ENCODE data around the gene ZNF654. TPM values are rescaled to one million over a fixed set of nuclear protein-coding genes. Genes with fewer than 3 reads are reported as not detected.
A peak's percentile ranks its signal among the peaks of the same experiment; 100 is the strongest.

Gene ZNF654
- total RNA-seq, 1 donor from 2014 or later = 2.3 TPM

GRCh38 chr3:88101142-88101541 is 42.1 kb downstream of the ZNF654 start:
- Histone ChIP-seq H3K4me1 (no peaks in the 10 kb centered on the region), H3K4me3 (no peak overlapping the region)
- intact Hi-C loops (cut with DNase I) = no loop called here

GRCh38 chr3:88105325-88105724 is 46.3 kb downstream of the ZNF654 start:
- H3K36me3 ChIP-seq = peaks cover 0 to 6% of the 10 kb centered on the region in 2 donors
- H3K27ac ChIP-seq = no peak overlapping the region
- DNase-seq (ENCODE audit: low spot score in 2 of 2) = no peak
- peaks cover 0 to 12% of the 10 kb centered on the region in 2 donors for H3K9me3 ChIP-seq
- no peak for TF ChIP-seq CTCF (IDR thresholded peaks at IDR 0.05)
- intact Hi-C loops (cut with DNase I) = loop anchor here (2.0 kb wide), 1 partner anchor 47 kb away; the partner anchor contains the start of genes CGGBP1 and ZNF654
- H3K4me3 ChIP-seq = no peak overlapping the region
- no peaks in the 10 kb centered on the region for H3K27me3 ChIP-seq
- no peaks in the 10 kb centered on the region for H3K4me1 ChIP-seq

More at GRCh38 chr3:88101142-88101541, 42.1 kb downstream of the ZNF654 start:
- no peaks in the 10 kb centered on the region for H3K27me3 ChIP-seq
- H3K27ac ChIP-seq = no peak overlapping the region
- no peak for DNase-seq (ENCODE audit: low spot score in 2 of 2)
- peaks cover 0 to 12% of the 10 kb centered on the region in 2 donors for H3K9me3 ChIP-seq
- no peak for TF ChIP-seq CTCF (IDR thresholded peaks at IDR 0.05)
- peaks cover 0 to 11% of the 10 kb centered on the region in 2 donors for H3K36me3 ChIP-seq

- H3K36me3 ChIP-seq = peaks cover 0 to 7% of the 10 kb centered on the region in 2 donors
- H3K27me3 ChIP-seq = no peaks in the 10 kb centered on the region
- no peaks in the 10 kb centered on the region for H3K9me3 ChIP-seq
- intact Hi-C loops (cut with DNase I) = loop anchor here (10.0 kb wide), 1 partner anchor 107 kb away; no protein-coding TSS in a partner anchor
- peaks cover 0 to 4% of the 10 kb centered on the region in 2 donors for H3K4me1 ChIP-seq
- H3K4me3 ChIP-seq = no peak overlapping the region
- no peak for TF ChIP-seq CTCF (IDR thresholded peaks at IDR 0.05)
- DNase-seq (ENCODE audit: low spot score in 2 of 2) = no peak
- H3K27ac ChIP-seq = no peak overlapping the region
These were observed 53.2 kb downstream of the ZNF654 start for GRCh38 chr3:88112289-88112688.

GRCh38 chr3:88113311-88114162 is 54.5 kb downstream of the ZNF654 start:
- Histone ChIP-seq H3K4me1 (peaks cover 0 to 4% of the 10 kb centered on the region in 2 donors), H3K27ac (no peak overlapping the region), H3K4me3 (no peak overlapping the region), H3K27me3 (no peaks in the 10 kb centered on the region), H3K36me3 (peaks cover 0 to 7% of the 10 kb centered on the region in 2 donors), H3K9me3 (no peaks in the 10 kb centered on the region)
- peak; percentile 32 to 73 (median 67) for TF ChIP-seq CTCF (IDR thresholded peaks at IDR 0.05)
- peak in 1 of 2 donors; percentile 77 for DNase-seq (ENCODE audit: low spot score in 2 of 2)
- intact Hi-C loops (cut with DNase I) = loop anchor here (10.0 kb wide), 1 partner anchor 109 kb away; no protein-coding TSS in a partner anchor

GRCh38 chr3:88114878-88115549 is 56.0 kb downstream of the ZNF654 start:
- Histone ChIP-seq H3K27ac (no peak overlapping the region), H3K4me1 (peaks cover 0 to 4% of the 10 kb centered on the region in 2 donors), H3K36me3 (peaks cover 0 to 7% of the 10 kb centered on the region in 2 donors), H3K27me3 (no peaks in the 10 kb centered on the region), H3K9me3 (no peaks in the 10 kb centered on the region), H3K4me3 (no peak overlapping the region)
- intact Hi-C loops (cut with DNase I) = loop anchor here (10.0 kb wide), 1 partner anchor 110 kb away; no protein-coding TSS in a partner anchor
- DNase-seq (ENCODE audit: low spot score in 2 of 2) = no peak
- no peak for TF ChIP-seq CTCF (IDR thresholded peaks at IDR 0.05)
